ENCODE data around the gene ITPRIP.

ITPRIP gene

DNA sequence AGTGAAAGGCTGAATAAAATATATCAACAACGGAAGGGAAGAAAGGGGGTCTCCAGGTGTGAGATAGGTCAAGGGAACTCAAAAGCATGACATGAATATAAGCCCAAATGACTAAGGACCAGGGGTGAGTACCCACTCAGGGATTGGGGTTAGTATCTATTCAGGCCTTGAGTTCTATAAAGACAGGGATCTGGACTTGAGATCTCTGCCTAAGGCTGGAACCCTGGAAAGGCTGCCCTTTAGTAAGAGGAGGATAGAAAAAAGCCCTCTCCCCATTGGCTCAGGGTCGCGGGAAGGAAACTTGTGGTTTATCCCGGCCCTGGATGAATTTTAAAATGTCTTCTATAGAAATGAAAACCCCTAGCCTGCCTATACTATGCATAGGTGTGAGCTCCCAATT is 2.4 kb upstream of the ITPRIP start:
- no peak for DNase-seq (ENCODE audit: low read depth)

GRCh38 chr10:104340111-104340526 is 1.9 kb upstream of the ITPRIP start:
- no peak for DNase-seq (ENCODE audit: low read depth)

DNA sequence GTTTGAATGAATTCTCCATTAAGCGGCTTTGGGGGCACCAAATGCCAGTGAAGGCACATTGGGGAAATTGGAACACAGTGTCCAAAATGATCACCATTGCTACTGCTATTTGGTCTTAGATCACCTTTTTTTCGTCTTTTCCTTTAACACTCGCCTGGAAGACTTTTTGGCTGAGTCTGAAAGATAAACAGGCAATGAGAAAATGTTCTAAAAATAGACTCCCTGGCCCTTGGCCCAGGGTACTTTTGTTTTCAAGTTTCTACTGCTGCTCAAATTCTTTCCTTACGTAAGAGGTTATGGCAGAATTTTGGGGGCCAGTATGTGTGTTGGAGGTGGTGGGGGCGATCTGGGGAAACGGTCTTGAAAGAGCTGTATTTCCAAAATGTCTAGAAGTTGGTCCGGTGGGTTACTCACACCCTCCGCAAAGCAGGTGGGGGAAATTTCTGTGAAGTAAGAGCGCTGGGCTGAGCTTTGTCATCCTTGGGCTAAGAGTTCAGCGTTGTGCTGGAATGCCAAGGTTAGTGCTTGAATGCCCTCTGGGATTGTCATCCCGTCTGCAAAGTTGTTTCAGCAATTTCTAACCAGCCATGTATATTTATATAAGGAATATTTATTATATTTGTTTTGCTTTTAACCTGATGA is 1.3 kb upstream of the ITPRIP start:
- DNase-seq (ENCODE audit: low read depth) = no peak

- no peak for DNase-seq (ENCODE audit: low read depth)
Measured at GRCh38 chr10:104337521-104337984, 712 bp downstream of the ITPRIP start.

DNA sequence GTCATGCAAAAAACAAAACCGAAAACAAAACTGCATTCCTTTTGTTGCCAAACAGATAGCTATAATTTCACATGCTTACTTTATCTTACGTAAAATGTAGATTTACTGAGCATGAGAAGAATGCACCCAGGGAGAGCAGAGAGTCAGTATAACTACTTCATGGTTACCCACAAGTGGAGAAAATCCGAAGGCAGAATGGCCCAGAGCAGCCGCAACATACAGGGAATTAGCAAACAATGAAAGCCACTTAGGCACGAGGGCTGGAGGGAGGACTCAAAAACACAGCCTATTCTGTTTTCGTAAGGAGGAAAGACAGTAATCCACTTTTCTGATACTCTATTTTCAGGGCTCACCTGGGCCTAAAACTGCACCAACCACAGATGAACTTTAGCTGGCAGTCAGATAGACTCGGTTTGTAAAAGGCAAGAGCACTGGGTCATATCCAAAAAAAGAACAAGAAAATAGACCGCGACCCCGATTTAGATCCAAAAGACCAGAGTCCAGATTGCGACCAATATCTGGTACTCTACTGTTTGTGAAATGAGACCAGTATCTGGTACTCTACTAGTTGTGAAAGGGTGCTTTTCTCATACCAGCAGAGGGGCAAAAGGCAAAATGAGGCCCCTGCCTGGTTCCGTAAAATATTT is 1.3 kb downstream of the ITPRIP start:
- no peak for DNase-seq (ENCODE audit: low read depth)

GRCh38 chr10:104334965-104335650 is 3.2 kb downstream of the ITPRIP start:
- DNase-seq (ENCODE audit: low read depth) = no peak

- DNase-seq (ENCODE audit: low read depth) = no peak
Measured at GRCh38 chr10:104334561-104334960, 3.7 kb downstream of the ITPRIP start.

DNA sequence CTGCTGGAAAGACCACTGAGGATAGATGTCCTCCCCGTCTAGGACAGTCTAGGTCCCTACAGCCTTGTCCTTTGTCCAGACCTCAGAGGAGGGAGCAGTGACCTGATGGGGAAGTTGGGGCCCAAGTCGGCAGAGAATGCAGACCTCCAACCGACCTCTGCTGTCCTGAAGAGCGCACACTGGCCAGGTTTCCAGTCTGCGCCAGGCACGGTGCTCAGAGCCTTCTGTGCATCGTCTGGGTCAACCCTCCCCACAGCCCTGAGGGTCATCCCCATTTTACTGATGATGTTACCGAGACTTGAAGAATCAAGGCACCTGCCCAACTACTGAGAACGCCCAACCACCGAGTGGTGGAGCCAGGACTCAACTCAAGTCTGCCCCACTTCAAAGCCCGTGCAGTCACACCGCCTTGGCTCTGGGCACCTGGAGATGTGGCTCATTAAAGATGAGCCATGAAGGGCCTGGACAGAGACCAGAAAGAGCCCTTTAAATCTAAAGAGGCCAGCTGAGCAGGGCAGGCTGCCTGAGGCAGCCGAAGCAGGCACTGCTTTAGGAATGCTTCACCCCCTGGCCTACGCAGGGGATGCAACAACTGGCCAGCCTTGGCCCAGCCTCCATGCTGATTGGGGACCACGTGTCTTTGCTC is 4.4 kb downstream of the ITPRIP start:
- no peak for DNase-seq (ENCODE audit: low read depth)

GRCh38 chr10:104333032-104333727 is 5.1 kb downstream of the ITPRIP start:
- DNase-seq (ENCODE audit: low read depth) = peak; percentile 46

GRCh38 chr10:104332243-104333031 is 5.8 kb downstream of the ITPRIP start:
- DNase-seq (ENCODE audit: low read depth) = no peak

- no peak for DNase-seq (ENCODE audit: low read depth)
Measured at GRCh38 chr10:104331208-104331838, 6.9 kb downstream of the ITPRIP start.

- no peak for DNase-seq (ENCODE audit: low read depth)
Measured at GRCh38 chr10:104330168-104331110, 7.8 kb downstream of the ITPRIP start.

DNA sequence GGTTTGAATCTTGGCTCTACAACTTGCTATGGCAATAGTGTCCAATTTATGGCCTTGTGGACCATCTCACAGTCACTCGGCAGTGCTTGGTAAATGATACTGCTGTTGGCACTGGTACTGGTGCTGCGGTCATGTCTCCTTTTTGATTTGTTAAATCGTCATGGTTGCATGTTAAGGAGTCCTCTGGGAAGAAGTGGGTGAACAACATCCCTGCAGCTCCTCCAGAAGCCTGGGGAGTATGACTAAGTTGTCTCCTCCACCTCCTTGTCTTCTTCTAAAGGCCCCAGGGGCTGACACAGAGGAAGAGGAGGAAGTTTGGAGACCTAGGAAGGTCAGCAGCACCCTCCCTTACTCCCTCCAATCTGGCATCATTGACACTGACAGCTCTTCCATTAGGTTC is 8.5 kb downstream of the ITPRIP start:
- no peak for DNase-seq (ENCODE audit: low read depth)

- DNase-seq (ENCODE audit: low read depth) = peak; percentile 48
Measured at GRCh38 chr10:104328896-104329710, 9.2 kb downstream of the ITPRIP start.

DNA sequence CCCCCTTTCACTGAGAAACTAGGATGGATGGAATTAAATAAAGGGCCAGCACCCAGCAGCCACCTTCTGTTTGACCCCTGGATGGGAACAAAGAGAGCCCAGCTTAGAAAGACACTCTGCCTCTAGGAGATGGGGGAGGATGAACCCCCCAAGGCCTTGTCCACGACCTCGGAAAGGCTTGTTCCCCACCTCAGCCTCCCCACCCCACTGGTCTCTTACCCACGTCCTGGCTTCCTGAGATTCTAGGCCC is 9.7 kb downstream of the ITPRIP start:
- no peak for DNase-seq (ENCODE audit: low read depth)

DNA sequence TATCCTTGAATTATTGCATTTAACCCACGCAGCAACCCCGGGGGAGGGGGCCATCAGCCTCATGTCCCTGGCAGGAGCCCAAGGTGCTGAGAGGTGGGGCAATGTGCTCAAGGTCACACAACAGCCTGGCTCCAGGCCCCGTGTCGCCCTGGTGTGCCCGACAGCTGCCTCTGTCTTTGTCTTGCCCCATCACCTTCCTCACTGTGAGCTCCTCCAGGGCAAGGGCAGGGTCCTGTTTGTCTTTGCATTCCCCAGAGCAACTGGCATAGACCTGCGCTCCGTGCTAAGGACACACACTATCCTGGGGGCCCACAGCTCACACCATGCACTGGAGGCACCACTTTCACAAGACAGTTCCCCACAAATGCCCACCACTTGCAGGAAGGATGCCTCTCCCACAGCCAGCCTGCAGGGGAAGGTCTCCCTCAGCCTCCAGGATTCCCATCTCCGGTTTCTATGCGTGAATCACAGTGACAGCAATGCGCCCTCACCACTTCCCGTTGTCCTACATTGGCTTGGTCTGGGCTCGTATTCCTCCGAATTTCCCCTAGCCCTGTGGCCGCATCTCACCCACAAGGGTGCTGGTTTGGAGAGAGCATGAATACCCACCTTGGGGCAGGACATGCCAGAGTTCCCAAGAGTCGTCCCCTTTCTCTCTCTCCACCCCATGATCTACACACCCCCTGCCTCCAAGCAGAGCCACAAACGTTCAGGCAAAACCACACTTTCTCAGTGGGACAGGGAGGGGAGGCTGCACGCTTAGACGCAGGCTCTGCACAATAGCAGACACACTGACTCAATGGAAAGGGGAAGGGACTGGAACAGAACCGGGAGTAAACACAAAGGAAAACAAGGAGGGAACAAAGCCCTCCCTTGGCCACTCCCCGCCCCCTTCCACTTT is 10.3 kb downstream of the ITPRIP start:
- DNase-seq (ENCODE audit: low read depth) = no peak

DNA sequence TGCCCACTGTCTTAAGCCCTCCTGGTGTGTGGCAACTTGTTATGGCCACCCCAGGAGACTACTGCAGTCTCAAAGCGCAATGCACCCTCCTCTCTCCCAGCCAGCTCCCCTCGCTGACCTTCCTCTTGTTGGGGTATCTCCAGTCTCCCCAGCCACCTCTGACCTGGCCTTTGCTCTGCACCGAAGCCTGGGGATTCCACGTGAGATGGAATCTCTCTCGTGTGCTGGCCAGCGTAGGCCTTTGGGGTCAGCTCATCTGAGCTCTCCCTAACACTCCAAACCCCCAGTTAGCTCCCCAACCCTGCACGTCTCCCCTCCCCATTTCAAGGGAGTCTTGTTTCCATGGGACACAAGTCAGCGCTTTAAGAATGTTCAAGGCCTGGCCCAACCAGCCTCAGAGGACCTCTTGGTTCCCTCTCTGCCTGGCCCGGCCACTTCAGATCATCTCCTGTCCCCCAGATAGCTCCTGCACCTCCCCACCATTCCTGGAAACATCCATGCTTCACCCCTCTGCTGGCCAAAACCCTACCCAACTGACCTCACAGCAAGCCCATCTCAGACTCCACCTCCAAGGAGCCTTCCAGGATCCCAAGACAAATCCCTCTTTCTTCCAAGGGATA is 11.2 kb downstream of the ITPRIP start:
- DNase-seq (ENCODE audit: low read depth) = no peak
